Activated CD8-positive, alpha-beta memory T cell treated with anti-CD3 and anti-CD28 coated beads for 24 hours (primary cell): ENCODE results near the gene SMARCAD1.
"Not testable (repeated sequence)": the region's sequence is repeated elsewhere in the genome, so short reads cannot be mapped to it uniquely, and the experiment has no call there.

ENCODE experiments used
- DNase-seq: peaks from one replicate; pipeline ENCODE4 v3.0.0-alpha.2; 2020

The SMARCAD1 gene

DNA sequence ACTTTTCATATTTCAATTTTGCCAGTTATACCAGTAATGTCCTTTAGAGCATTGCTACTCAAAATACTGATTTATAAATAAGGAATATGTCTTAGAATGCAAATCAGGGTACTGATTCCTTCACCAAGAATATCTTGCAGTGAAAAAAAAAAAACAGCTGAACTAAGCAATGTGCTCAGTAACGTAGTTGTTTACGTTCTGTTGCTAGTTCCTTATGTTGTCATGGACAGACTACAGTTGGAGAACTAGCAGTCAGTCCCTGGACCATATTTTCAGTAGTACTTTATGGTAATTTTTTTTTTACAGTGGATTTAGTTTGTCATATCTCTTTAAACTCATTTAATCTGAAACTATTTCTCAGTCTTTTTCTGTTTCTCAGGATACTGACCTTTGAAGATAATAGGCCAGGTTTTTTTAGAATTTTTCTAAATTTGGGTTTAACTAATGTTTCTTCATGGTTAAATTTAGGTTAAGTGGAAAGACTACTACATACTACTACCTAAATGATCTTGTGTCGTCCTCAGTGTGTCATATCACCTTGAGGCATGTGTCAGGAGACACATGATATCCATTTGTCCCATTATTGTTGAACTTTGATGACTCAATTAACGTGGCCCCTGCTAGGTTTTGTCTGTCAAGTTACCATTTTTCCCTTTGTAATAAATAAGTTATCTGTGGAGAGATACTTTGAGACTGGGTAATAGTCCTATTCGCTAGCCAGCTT is 21.0 kb downstream of the SMARCAD1 start:
- DNase-seq, result no peak

DNA sequence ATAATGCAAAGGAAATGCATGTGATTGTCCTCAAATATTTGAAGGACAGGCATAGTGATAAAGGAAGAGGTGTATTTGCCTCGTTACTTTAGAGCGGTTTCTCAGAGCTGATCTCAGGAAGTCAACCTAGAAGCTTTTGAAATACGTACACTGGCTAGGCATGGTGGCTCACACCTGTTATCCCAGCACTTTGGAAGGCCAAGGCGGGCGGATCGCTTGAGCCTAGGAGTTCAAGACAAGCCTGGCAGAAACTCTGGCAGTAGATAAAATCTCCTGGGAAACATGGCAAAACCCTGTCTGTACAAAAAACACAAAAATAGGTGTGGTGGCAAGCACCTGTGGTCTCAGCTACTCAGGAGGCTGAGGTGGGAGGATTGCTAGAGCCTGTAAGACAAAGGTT is 24.9 kb downstream of the SMARCAD1 start:
- no peak for DNase-seq

DNA sequence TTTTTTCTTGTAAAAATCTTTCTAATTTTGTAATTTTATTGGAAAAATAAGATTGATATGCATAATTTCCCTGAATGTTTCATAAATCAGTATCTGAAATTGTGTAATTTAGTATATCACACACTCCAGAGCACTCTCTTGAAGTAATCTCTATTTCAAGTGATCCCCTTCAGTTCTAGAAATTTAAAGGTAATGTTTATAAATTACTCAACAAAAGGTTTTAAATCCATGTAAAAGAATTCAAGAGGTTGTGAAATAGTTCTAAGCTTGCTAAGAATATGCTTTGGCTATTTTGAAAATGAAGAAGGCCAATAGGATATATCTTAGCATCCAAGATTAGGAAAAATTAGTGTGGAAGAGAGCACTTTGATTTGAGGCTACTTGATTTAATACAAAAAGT is 28.2 kb downstream of the SMARCAD1 start:
- no peak for DNase-seq

GRCh38 chr4:94237271-94237670 is 29.6 kb downstream of the SMARCAD1 start:
- no peak for DNase-seq

- DNase-seq, result no peak
These were observed 30.5 kb downstream of the SMARCAD1 start for GRCh38 chr4:94238160-94238559.

DNA sequence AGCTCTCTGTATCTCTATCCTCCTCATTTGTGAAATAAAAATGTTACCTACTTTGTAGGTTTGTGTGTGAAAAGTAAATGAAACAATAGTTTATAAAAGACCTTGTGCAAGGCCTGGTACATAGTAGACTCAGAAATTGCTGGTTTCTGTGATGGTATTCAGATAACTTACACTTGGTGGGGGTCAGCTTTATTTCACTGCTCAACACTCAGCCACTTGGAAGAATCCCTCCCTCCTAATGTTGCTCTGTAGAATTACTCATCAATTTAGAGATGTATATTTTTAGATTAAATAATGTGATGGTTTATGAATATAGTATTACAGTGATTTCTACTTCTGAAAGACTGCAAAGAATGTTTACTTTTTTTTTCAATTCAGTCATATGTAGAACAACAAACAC is 32.7 kb downstream of the SMARCAD1 start:
- no peak for DNase-seq

DNA sequence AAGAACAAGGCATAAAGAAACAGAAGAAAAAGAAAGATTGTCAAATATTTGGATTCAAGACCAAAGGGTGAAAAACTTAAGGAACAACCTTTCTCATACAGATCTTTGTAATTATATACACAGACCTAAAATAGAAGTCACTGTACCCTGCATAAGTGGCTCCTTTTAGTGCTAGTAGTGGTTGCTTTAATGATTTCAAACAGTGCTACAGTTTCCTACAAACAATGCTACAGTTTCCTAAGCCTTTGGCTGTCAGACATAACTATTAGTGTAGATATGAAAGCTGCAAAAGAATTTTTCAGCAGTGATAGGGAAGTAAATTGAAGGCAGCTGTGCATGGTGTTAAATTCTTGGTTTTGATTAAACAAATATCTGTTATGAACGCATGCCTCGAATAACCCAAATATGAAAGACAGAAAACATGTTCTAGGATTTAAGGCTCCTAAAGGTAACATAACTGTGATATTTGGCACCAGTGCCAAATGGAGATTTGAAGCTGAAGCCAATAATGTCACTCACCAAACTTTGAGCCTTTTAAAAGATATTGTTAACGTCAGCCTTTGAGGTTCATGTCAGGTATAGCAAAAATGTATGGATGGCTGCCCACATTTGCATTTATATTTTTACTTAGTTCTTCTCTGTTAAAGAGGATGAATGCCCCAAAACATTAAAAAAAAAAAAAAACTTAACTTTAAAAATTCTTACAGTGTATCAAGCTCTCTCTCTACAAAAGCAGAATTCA is 36.6 kb downstream of the SMARCAD1 start:
- DNase-seq, result no peak

- DNase-seq, result no peak
These were observed 37.1 kb downstream of the SMARCAD1 start for GRCh38 chr4:94244829-94245185.

- no peak for DNase-seq
These were observed 43.4 kb downstream of the SMARCAD1 start for GRCh38 chr4:94251094-94251493.

GRCh38 chr4:94253036-94253435 is 45.4 kb downstream of the SMARCAD1 start:
- DNase-seq, result no peak

- DNase-seq, result no peak
These were observed 48.6 kb downstream of the SMARCAD1 start for GRCh38 chr4:94256144-94256783.

GRCh38 chr4:94256828-94257227 is 49.2 kb downstream of the SMARCAD1 start:
- DNase-seq, result no peak

DNA sequence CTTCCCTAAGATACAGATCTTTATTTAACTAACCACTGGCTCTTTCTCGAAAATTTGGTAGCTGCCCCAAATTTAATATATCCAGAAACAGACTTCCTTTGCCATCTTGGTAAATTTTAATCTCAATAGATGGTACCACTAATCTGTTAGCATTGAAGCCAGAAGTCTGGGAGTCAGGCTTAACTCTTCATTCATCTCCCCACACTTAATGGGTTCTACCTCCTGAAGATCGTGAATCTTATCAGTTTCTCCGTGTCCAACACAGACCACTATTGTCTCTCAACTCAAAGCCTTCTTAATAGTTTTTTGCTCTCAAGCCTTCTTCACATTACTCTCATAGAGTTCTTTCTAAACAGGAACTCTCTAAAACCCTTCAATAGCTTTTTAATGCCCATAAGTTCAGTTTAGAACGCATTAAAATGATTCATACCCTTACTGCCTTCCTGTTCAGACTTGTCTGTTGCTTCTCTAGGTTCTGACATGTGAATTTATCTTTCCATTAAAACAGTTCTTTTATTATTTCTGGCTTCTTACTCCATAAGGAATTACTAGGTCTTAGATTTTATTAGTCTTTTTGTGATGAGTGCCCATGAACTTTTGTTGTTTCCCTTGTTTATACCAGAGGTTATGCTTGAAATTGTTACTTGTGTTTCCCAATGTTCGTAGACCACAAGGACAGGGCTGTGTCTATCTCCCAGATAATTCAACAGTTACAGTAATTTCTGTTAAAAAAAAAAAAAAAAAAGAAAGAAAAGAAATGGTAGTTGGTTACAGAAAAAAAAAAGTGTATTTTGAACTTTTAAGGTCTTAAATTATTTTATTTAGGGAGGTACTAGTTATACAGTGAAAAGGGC is 54.7 kb downstream of the SMARCAD1 start:
- DNase-seq, result no peak

DNA sequence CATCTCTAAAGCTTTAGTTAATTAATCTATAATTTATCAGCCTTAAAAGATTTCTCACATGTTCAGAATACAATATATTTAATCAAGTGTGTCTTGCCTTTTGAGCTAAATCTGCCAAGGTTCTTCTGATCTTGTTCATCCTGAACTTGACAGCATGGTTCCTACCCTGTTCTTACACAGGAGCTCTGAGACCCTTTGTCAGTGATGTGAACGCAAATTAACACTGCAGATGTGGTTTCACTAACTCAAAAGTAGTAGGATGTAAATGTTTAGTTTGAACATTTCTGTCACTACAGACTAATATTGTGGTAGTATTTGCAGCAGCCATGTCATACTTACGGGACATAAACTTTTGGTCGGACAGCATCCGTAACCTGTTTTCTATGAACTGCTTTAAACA is 59.4 kb downstream of the SMARCAD1 start:
- DNase-seq, result no peak

DNA sequence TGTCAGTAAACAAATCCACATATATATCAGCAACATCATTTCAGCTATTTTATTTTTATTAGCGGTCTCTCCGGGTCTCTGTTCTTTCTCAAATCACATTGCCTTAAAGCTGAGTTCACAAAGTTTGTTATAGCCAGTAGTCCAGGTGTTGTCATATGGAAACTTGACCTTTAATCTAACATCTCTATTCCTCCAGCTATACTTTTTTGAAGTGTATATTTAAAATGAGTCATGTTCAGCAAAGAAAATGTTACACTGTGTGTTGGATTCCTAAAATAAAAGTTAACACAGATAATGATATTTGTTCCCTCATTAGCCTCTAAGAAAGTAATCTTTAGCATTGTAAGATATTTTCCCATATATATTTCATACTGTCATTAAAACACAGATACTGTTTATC is 63.6 kb downstream of the SMARCAD1 start:
- no peak for DNase-seq

GRCh38 chr4:94274912-94275311 is 67.2 kb downstream of the SMARCAD1 start:
- no peak for DNase-seq

- no peak for DNase-seq
These were observed 68.5 kb downstream of the SMARCAD1 start for GRCh38 chr4:94276204-94276603.

DNA sequence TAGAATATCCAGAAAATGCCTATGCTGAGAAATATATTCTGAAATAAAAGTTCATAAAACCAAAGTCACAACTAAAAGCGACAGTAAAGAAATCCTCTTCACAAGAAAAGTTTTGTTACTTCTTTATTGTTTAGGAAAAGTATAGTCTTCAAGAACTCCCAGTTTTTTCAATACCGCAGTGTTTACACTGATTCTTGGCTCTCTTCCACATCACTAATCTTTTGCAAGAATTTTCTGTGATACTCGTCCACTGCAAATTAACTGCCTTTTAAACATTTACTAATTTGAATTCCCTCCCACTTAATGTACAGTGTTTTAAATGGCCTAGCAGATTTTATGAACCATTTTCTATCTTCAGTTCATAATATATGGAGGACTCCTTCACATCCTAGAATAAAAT is 69.9 kb downstream of the SMARCAD1 start:
- DNase-seq, result no peak

GRCh38 chr4:94278781-94279180 is 71.1 kb downstream of the SMARCAD1 start:
- no peak for DNase-seq

- no peak for DNase-seq
These were observed 77.2 kb downstream of the SMARCAD1 start for GRCh38 chr4:94284889-94285288.

DNA sequence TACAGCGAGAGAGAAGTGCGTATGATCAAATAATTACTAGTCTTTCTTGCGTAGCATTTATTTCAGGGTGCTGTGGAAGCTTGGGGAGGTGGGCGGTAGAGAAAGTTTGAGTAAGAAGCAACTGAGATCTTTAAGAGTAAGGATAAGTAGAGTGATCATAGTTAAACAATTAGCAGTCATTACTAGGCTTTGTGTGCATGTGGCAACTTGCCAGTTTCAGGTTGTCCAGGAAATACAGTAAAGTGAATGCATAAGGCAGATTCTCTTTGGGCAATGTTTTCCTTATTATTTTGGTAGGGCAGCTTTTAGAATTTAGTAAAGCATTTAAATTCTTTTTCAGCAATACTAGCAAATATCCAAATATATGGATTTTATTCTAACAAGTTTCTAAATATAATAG is 78.0 kb downstream of the SMARCAD1 start:
- DNase-seq, result no peak

- no peak for DNase-seq
These were observed 82.6 kb downstream of the SMARCAD1 start for GRCh38 chr4:94290245-94290644.

DNA sequence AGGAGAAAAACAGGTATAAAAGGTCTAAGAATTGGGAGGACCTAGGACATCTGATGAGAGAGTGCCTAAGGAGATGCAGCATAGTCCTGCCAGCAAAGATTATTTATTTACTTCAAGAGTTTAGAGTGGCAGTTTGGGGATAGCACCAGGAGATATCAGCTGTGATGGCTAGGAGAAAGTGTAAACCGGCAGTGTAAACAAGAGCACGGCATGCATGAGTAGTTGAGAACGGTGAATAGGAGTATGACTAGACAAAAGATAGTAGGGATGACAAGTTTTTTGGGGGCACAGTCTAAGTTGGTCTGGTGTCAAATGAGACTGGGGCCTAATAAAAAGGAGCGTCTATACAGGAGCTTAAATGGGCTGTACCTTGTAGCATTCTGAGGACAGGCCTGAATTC is 86.3 kb downstream of the SMARCAD1 start:
- not testable (repeated sequence) for DNase-seq
